Ecto neural progenitor cell (in vitro differentiated cells): Measurements from ENCODE around the gene ANAPC2.
A peak's percentile ranks its signal among the peaks of the same experiment; 100 is the strongest.

Source experiments
- DNase-seq: peaks from one replicate; pipeline ENCODE4 v3.0.0-alpha.2; 2018; ENCODE audit warnings: low spot score

The ANAPC2 gene

GRCh38 chr9:137215196-137215986, 27.0 kb upstream of the ANAPC2 start:
- DNase-seq: no peak

- no peak for DNase-seq
Measured at GRCh38 chr9:137214620-137215019, 26.3 kb upstream of the ANAPC2 start.

GRCh38 chr9:137213160-137214060, 25.1 kb upstream of the ANAPC2 start:
- DNase-seq: no peak

- no peak for DNase-seq
Measured at GRCh38 chr9:137212520-137212919, 24.2 kb upstream of the ANAPC2 start.

GRCh38 chr9:137211532-137211931, 23.2 kb upstream of the ANAPC2 start:
- DNase-seq: no peak

- no peak for DNase-seq
Measured at GRCh38 chr9:137206602-137207001, 18.2 kb upstream of the ANAPC2 start.

- DNase-seq: peak; percentile 97
Measured at GRCh38 chr9:137205126-137206069, 17.0 kb upstream of the ANAPC2 start, which contains the start of the genes NDOR1 and TMEM203. Gene NDOR1 (plus strand): TSS chr9:137205700. CDS start chr9:137205778, 78 bp downstream. Gene TMEM203 (minus strand): TSS chr9:137205648. CDS start chr9:137205414, 234 bp downstream.

GRCh38 chr9:137204731-137205125, 16.4 kb upstream of the ANAPC2 start:
- DNase-seq: no peak

GRCh38 chr9:137202966-137203365, 14.6 kb upstream of the ANAPC2 start:
- DNase-seq: no peak

- no peak for DNase-seq
Measured at GRCh38 chr9:137201205-137201868, 13.0 kb upstream of the ANAPC2 start.

- peak; percentile 99 for DNase-seq
Measured at GRCh38 chr9:137200311-137201204, 12.2 kb upstream of the ANAPC2 start, which contains the start of gene TPRN. Gene TPRN (minus strand): TSS chr9:137200741. CDS start chr9:137200711, 30 bp downstream.

- no peak for DNase-seq
Measured at GRCh38 chr9:137199411-137200121, 11.2 kb upstream of the ANAPC2 start.

GRCh38 chr9:137198902-137199283, 10.5 kb upstream of the ANAPC2 start:
- no peak for DNase-seq

- DNase-seq: no peak
Measured at GRCh38 chr9:137198051-137198901, 9.9 kb upstream of the ANAPC2 start.

GRCh38 chr9:137195525-137196220, 7.3 kb upstream of the ANAPC2 start:
- DNase-seq: no peak

- DNase-seq: no peak
Measured at GRCh38 chr9:137194909-137195308, 6.5 kb upstream of the ANAPC2 start.

GRCh38 chr9:137194388-137194787, 6.0 kb upstream of the ANAPC2 start:
- no peak for DNase-seq

GRCh38 chr9:137193771-137194170, 5.4 kb upstream of the ANAPC2 start:
- no peak for DNase-seq
